ENCODE results near the gene ACTR3.
A peak's percentile ranks its signal among the peaks of the same experiment; 100 is the strongest.
"Not testable (repeated sequence)": the region's sequence is repeated elsewhere in the genome, so short reads cannot be mapped to it uniquely, and the experiment has no call there.

Gene ACTR3
- total RNA-seq, result 258 to 429 reads per million in 2 donors

- peak; percentile 99 for DNase-seq
Measured at GRCh38 chr2:113889471-113890252, at the start of gene ACTR3. Gene ACTR3 (plus strand): TSS chr2:113890089. CDS start chr2:113890280, 191 bp downstream.

GRCh38 chr2:113840518-113840917 lies 49.4 kb upstream of the ACTR3 start:
- no peak for DNase-seq

DNA sequence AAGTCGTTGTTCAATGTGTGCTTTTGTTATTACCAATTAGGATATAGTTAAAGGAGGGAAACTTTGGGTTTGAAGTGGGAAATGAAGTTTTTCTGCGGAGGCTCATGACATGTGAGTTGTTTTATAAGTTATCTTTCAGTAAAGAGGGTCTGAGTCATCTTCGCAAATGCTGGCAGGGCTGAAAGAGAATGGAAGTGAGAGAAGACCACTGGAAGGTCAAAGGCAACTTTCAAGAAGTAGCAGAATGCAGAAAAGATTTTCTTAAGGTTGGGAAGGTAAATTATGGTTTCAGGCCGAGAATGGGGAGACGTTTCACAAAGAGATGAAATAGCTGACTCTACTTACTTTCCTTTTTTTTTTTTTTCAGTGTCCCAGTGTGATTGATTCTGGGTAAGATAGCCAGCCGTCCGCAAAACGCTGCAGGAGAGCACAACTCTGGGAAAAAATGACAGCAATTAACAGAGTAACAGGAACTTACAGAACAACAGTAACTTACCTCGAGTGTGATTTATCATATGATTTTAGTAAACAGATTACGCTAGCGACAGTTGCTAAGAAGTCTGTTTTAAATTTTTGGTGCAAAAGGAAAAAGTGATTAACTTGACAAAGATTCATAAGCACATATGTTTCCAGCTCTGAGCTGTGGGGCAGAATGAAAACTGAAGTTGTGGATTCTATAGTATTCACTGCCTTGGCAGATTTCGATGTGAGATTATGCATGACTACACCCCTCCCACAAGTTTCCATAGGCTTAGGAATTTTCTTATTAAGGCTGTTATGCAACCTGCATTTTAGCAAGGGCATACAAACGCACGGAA lies 46.8 kb upstream of the ACTR3 start:
- DNase-seq, result no peak

GRCh38 chr2:113843737-113844050 lies 46.2 kb upstream of the ACTR3 start:
- not testable (repeated sequence) for DNase-seq

GRCh38 chr2:113845261-113845660 lies 44.6 kb upstream of the ACTR3 start:
- DNase-seq, result no peak

DNA sequence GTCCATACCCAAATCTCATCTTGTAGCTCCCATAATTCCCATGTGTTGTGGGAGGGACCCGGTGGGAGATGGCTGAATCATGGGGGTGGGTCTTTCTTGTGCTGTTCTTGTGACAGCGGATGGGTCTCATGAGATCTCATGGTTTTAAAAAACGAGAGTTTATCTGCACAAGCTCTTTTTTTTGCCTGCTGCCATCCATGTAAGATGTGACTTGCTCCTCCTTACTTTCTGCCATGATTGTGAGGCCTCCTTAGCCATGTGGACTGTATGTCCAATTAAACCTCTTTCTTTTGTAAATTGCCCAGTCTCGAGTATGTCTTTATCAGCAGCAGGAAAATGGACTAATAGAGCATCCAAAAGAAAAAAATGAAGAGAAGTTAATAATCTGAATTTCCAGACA lies 44.1 kb upstream of the ACTR3 start:
- DNase-seq, result not testable (repeated sequence)

DNA sequence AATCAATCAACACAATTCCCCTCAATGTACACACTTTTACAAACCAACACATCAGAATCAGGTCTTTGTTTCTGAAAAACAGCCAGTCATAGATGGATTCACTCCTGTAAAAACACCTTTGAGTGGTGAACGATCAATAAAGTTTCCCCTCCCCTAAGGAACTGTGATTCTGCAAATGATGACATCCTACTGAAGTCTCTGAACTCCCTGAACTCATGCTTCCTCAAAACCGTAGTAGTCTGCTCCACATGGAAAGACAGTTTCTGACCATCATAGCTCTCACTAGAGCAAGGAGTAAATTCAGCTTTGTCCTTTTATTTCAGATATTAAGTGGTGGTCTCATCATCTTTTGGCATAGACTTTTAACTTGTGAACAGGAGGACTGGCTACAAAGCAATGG lies 43.5 kb upstream of the ACTR3 start:
- no peak for DNase-seq

GRCh38 chr2:113847144-113847543 lies 42.7 kb upstream of the ACTR3 start:
- DNase-seq, result no peak

DNA sequence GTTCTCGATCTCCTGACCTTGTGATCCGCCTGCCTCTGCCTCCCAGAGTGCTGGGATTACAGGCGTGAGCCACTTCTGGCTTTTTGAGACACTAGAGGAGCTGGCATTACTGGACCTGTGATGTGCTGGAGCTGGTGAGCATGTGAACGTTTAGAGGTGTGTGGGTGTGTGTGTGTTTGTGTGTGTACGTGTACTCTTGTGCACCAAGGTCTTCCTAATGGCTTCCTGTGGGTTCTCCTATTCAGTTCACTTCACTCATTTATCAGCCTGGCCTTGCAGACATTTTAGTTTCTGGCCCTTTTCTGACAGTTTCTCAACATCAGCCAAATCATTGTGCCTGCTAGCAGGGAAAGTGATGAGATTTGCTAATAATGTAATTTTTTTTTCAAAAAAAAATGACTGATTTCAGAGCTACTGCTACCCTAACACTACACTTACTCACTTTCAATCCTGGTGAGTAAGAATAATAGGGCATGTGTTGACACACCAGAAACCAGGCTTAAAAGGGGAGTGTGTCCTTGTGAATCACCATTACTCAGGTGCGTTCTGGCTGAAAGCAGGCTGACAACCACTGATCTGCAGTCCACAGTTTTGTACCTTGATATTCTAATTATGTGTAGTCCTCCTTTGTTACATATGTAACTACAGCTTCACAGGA lies 41.0 kb upstream of the ACTR3 start:
- no peak for DNase-seq

DNA sequence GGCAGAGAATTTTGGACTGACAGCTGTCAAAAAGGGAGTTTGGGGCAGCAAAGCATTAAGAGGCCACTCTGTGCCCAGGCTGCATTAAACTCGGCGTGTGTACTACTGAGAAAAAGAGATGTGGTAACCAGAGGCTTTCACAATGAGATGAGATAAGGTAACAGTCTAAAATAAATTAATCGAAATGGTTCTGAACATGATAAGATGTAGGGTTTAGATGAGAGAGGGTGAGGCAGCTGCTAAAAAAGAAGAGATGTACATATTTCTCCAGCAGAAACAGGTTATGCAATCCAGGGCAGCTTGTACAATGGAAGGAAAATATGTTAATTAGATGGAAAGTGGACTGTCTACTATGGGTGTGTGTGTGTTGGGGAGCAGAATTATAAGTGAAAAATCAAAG lies 39.2 kb upstream of the ACTR3 start:
- DNase-seq, result no peak

- DNase-seq, result no peak
Measured at GRCh38 chr2:113851640-113852039, 38.2 kb upstream of the ACTR3 start.

GRCh38 chr2:113854208-113854607 lies 35.7 kb upstream of the ACTR3 start:
- DNase-seq, result no peak

GRCh38 chr2:113854970-113855740 lies 34.7 kb upstream of the ACTR3 start:
- no peak for DNase-seq

DNA sequence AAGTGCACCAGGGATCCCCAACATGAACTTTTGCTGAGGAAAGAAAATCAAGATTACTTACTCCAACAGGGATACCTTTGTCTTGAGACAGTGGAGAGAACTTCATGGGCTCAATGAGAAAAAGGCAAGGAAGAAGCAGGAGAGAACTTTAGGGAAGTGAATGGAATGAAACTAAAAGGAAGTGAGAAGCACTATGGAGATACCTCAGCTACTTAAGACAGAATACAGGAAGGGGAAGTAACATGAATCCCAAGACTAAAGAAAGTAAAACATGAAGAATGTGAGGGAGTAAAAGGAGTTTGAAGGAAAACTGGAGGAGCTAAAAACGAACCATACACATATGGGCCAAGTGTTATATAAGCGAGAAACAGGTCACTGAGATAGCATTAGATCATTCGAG lies 32.4 kb upstream of the ACTR3 start:
- DNase-seq, result no peak

DNA sequence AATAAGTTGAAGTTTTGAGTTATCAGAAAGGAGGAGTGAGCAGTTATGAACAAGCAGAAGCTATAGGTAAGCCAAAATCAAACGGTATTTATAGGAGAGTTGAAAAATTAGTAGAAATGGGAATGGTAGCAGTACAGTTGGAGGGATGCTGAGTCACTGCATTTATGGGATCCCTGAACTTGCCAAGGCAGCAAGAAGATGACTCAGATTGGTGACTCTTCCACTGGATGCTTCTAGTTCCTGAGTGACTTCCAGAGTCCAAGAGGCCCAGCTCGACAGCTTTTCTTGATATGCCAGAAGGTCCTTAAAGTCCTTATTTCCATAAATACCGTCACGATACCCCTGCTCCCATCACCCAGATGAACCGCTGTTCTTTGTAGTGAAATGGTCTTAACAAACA lies 31.1 kb upstream of the ACTR3 start:
- no peak for DNase-seq

GRCh38 chr2:113861740-113862139 lies 28.1 kb upstream of the ACTR3 start:
- no peak for DNase-seq

- no peak for DNase-seq
Measured at GRCh38 chr2:113863144-113863543, 26.7 kb upstream of the ACTR3 start.

DNA sequence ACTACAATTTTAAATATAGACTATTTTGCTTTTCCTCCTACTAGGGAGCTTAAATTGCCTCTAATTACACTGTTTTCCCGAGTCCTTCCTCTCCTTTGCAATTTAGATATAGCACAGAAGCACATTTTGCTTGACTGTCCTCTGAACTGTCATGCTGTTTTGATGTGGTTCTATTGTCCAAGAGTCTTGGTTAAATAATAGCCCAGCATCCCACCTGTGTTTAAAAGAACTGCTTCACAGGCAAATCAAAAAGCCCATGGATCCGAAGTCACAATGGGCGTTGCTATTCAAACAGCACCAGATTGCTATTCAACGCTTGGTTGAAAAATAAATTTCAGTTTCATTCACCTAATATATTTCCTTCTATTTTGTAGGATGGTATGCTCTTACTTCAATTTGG lies 22.3 kb upstream of the ACTR3 start:
- DNase-seq, result no peak

- DNase-seq, result no peak
Measured at GRCh38 chr2:113869253-113869652, 20.6 kb upstream of the ACTR3 start.

DNA sequence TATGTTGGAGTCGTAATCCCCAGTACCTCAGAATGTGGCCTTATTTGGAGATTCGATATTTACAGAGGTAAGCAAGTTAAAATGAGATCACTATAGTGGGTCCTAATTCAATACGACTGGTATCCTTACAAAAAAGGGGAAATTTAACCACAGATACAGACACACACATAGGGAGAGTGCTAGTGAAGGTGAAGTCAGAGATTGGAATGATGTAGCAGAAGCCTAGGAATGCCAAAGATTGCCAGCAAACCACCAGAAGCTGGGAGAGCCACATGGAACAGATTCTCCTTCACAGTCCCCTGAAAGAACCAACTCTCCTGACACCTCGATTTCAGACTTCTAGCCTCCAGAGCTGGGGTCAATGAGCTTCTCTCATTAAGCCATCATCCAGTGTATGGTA lies 17.7 kb upstream of the ACTR3 start:
- DNase-seq, result no peak

- DNase-seq, result no peak
Measured at GRCh38 chr2:113873867-113874266, 16.0 kb upstream of the ACTR3 start.

- DNase-seq, result no peak
Measured at GRCh38 chr2:113875135-113875534, 14.8 kb upstream of the ACTR3 start.
